Purkinje cell (primary cell): Measurements from ENCODE around the gene ACTA2. TPM values are rescaled to one million over a fixed set of nuclear protein-coding genes. Genes with fewer than 3 reads are reported as not detected.

Source experiments
- polyA plus RNA-seq: library from polyadenylated mRNA; unstranded; fragments of >200 nt; fragmentation: Nextera tagmentation; gene quantifications from 2 replicates; pipeline ENCODE4 v1.2.1, GENCODE V29; 2014

The ACTA2 gene
- 2.0 TPM in 1 of 2 replicates, not detected in the other for polyA plus RNA-seq

GRCh38 chr10:88952647-88953111, at the start of gene ACTA2:
TSS of gene ACTA2 (minus strand) at chr10:88952773. CDS start at chr10:88948930, 3,843 bp downstream.

GRCh38 chr10:88990384-88991160, 38.0 kb upstream of the ACTA2 start, which contains the start of gene FAS:
TSS of gene FAS (plus strand) at chr10:88990798. CDS start at chr10:88990877, 79 bp downstream.

Other genes starting within 250 kb of the ACTA2 start
- not detected in 2 replicates for gene LIPK, start 246.5 kb downstream of the ACTA2 start, polyA plus RNA-seq
- not detected in 2 replicates for gene LIPN, start 192.8 kb downstream of the ACTA2 start, polyA plus RNA-seq
- not detected in 2 replicates for gene LIPM, start 150.0 kb downstream of the ACTA2 start, polyA plus RNA-seq
- gene ANKRD22, start 100.9 kb downstream of the ACTA2 start, polyA plus RNA-seq = not detected in 2 replicates
- 16.4 and 24.9 TPM in 2 replicates for gene STAMBPL1, start 72.5 kb downstream of the ACTA2 start, polyA plus RNA-seq
- not detected in 2 replicates for gene FAS, start 38.0 kb upstream of the ACTA2 start, polyA plus RNA-seq